Esophagus (tissue), 2 donors: Measurements from ENCODE around the gene SLIT3. TPM values are rescaled to one million over a fixed set of nuclear protein-coding genes. Genes with fewer than 3 reads are reported as not detected.

Experiments used
- H3K27ac ChIP-seq, 2 donors: one replicate each; pipeline ENCODE4 v1.5.1; 2013; ENCODE audit warnings: low read depth in 2 of 2, mild to moderate bottlenecking in 2 of 2, inconsistent platforms in 1 of 2, low read length in 1 of 2, moderate library complexity in 1 of 2
- H3K27me3 ChIP-seq, 2 donors: one replicate each; pipeline ENCODE4 v1.6.1; 2013; ENCODE audit warnings: low read length in 2 of 2, control low read depth in 1 of 2, mild to moderate bottlenecking in 1 of 2; ENCODE audit not compliant: insufficient read depth in 2 of 2, control insufficient read depth in 1 of 2
- H3K36me3 ChIP-seq, 2 donors: one replicate each; pipeline ENCODE4 v1.6.1; 2013; ENCODE audit warnings: low read length in 1 of 2; ENCODE audit not compliant: control insufficient read depth in 2 of 2, insufficient read depth in 2 of 2
- H3K4me1 ChIP-seq, 2 donors: one replicate each; pipeline ENCODE4 v1.6.1; 2013; ENCODE audit warnings: low read length in 1 of 2; ENCODE audit not compliant: control insufficient read depth in 2 of 2, insufficient read depth in 2 of 2
- H3K4me3 ChIP-seq, 2 donors: one replicate each; pipeline ENCODE4 v1.5.1; 2013; ENCODE audit warnings: low read length in 2 of 2, mild to moderate bottlenecking in 2 of 2, low read depth in 1 of 2, moderate library complexity in 1 of 2
- H3K9me3 ChIP-seq, 2 donors: one replicate each; pipeline ENCODE4 v1.6.1; 2013; ENCODE audit warnings: mild to moderate bottlenecking in 2 of 2, low read depth in 1 of 2, low read length in 1 of 2, moderate library complexity in 1 of 2; ENCODE audit not compliant: control insufficient read depth in 2 of 2, insufficient read depth in 1 of 2
- WGBS, 2 donors: extraction: QIAGEN DNeasy Blood & Tissue Kit; methylation state at CpG; one replicate each; pipeline ENCODE4 v1.1.7; 2013; 5-methylcytosine and 5-hydroxymethylcytosine counted together
- polyA plus RNA-seq, 2 donors: library from polyadenylated mRNA; stranded (reverse); fragments of 200-250 nt; gene quantifications; one replicate each; pipeline ENCODE4 v1.2.3, GENCODE V29; 2013
- donor health status: healthy with polysubstance abuse.
- donor health status: Bipolar disorder and iron deficiency.

SLIT3 gene
- polyA plus RNA-seq, 2 donors, result 0.53 to 2.0 TPM

DNA sequence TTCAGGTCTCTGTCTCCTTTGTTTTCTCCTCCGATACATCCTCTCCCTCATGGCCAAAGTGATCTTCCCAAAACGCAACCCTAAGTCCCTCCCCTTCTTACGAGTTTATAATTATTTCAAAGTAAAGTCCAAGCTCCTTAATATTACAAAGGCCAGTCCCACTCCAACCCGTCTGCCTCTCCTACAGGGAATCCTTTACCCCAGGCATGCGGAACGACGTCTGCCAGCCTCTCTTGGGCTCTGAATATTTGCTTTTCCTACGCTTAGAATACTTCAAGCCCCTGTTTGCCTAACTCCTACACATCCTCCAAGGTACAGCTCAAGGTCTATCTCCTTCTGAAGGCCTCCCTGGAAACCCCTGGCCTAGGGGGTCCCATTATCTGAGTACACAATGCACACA lies 246.4 kb downstream of the SLIT3 start:
- H3K27me3 ChIP-seq, result no peaks in the 10 kb centered on the region
- no peak overlapping the region for H3K4me3 ChIP-seq
- H3K4me1 ChIP-seq, result peaks cover 0 to 3% of the 10 kb centered on the region in 2 donors
- no peak overlapping the region for H3K27ac ChIP-seq
- no peaks in the 10 kb centered on the region for H3K9me3 ChIP-seq
- H3K36me3 ChIP-seq, result no peaks in the 10 kb centered on the region
- 90 to 93% methylated on average over 8 of the region's 8 CpGs for WGBS, 2 donors

DNA sequence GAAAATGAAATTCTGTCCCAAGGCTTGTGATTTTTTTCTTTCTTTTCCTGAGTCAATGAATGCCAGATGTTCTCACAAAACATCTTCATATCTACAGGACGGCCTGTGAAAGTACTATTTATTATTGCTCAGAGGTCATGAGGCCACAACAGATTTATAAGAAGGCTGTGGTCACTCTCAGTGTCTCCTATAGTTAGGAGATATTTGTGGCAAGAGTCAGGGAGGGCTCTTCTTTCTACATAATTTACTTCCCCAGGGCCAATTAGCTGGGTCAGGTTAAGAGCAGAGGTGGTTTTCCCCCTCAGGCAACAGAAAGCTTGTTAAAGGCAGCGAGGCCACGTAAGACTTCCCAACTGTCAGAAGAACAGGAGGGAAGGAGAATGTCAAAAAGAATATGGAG lies 248.7 kb downstream of the SLIT3 start:
- no peak overlapping the region for H3K27ac ChIP-seq
- 76 to 79% methylated on average over 3 of the region's 3 CpGs for WGBS, 2 donors

DNA sequence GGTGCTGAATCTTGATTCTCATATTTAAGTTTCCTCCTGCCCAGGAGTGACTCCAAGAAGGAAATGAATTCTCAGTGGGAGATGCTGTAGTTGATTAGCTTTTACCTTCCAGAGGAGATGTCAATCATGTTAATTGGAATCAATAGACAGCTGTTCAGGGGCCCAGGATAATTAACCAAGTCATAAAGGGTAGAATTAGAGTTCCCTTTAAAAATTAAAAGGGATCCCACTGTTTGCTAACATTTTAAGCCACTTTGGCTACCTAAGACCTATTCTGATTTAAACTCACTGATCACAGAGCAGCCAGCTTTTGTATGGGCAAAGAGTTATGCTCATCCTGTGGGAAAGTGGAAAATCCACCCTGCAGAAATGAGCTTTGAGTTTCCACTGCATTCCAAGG lies 249.6 kb downstream of the SLIT3 start:
- H3K27ac ChIP-seq, result no peak overlapping the region
- H3K4me1 ChIP-seq, result peaks cover 0 to 3% of the 10 kb centered on the region in 2 donors
- no peaks in the 10 kb centered on the region for H3K27me3 ChIP-seq
- H3K9me3 ChIP-seq, result no peaks in the 10 kb centered on the region
- H3K36me3 ChIP-seq, result no peaks in the 10 kb centered on the region
- H3K4me3 ChIP-seq, result no peak overlapping the region

More for the DNA sequence above, 248.7 kb downstream of the SLIT3 start:
- Histone ChIP-seq H3K9me3 (no peaks in the 10 kb centered on the region), H3K36me3 (no peaks in the 10 kb centered on the region), H3K4me1 (peaks cover 0 to 3% of the 10 kb centered on the region in 2 donors), H3K4me3 (no peak overlapping the region), H3K27me3 (no peaks in the 10 kb centered on the region)

DNA sequence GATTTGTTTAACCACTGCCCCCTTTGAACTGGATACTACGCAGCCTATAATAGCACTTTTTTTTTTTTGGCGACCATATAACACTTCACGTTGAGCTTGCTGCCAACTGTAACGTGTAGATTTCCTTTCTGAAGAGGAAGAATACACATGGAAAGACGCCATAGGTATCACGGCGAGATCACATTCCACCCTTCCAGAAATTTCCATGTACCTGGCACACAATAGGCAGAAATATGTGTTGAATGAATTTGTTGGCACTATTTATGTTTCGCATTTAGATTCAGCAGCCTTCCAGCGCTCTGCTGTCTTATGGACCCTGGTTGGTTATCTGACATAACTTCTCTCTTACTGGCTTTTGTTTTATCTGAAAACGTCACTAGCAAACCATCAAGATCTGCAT lies 250.3 kb downstream of the SLIT3 start:
- no peak overlapping the region for H3K27ac ChIP-seq
- H3K36me3 ChIP-seq, result no peaks in the 10 kb centered on the region
- WGBS, 2 donors, result 43 to 60% methylated on average over 10 of the region's 10 CpGs

DNA sequence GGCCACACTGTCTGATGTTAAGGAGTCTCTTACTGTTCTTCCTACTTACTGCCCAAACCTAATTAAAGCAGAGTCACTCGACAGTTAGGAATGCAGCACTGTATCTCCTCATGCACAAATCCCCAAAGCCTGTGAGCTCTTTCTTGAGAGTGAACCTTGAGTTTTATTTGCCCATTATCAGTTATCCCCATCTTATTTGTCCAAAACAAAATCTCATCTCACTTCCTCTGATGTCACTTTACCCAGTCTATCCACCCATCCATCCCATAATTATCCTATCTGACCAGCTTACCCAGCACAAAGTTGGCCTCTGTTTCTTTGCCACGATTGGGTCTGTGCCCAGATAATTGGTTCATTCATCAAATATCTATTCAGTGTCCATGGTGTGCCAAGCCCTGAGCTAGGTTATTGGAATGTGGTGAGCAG lies 250.8 kb downstream of the SLIT3 start:
- Histone ChIP-seq H3K4me1 (peaks cover 0 to 3% of the 10 kb centered on the region in 2 donors), H3K27me3 (no peaks in the 10 kb centered on the region), H3K4me3 (no peak overlapping the region), H3K9me3 (no peaks in the 10 kb centered on the region), H3K36me3 (no peaks in the 10 kb centered on the region), H3K27ac (no peak overlapping the region)
- WGBS, 2 donors, result 29 to 43% methylated on average over 2 of the region's 2 CpGs

More for the DNA sequence above, 250.3 kb downstream of the SLIT3 start:
- Histone ChIP-seq H3K4me3 (no peak overlapping the region), H3K4me1 (peaks cover 0 to 3% of the 10 kb centered on the region in 2 donors), H3K27me3 (no peaks in the 10 kb centered on the region), H3K9me3 (no peaks in the 10 kb centered on the region)

DNA sequence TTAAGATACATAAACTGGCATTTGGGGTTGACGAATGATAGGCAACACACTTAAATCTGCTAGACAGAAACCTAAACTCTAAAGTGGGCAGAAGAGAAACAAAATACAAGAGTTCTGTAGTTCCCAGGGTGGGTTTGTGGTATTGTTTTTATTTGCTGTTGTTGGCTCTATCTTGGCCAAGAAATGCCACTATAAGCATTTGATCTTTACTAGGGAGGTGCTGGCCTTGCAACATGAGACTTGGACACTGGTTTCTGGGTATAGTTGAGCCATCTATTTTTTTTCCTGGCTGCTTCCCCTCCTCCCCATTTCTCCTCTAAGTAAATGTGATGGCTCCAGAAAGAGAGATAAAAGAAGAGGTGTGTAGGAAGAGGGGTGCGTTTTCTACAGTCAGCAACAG lies 251.2 kb downstream of the SLIT3 start:
- peaks cover 0 to 3% of the 10 kb centered on the region in 2 donors for H3K4me1 ChIP-seq
- no peaks in the 10 kb centered on the region for H3K27me3 ChIP-seq
- no peak overlapping the region for H3K27ac ChIP-seq
- H3K9me3 ChIP-seq, result no peaks in the 10 kb centered on the region
- H3K36me3 ChIP-seq, result no peaks in the 10 kb centered on the region
- WGBS, 2 donors, result 77 to 88% methylated on average over 2 of the region's 2 CpGs
- no peak overlapping the region for H3K4me3 ChIP-seq

DNA sequence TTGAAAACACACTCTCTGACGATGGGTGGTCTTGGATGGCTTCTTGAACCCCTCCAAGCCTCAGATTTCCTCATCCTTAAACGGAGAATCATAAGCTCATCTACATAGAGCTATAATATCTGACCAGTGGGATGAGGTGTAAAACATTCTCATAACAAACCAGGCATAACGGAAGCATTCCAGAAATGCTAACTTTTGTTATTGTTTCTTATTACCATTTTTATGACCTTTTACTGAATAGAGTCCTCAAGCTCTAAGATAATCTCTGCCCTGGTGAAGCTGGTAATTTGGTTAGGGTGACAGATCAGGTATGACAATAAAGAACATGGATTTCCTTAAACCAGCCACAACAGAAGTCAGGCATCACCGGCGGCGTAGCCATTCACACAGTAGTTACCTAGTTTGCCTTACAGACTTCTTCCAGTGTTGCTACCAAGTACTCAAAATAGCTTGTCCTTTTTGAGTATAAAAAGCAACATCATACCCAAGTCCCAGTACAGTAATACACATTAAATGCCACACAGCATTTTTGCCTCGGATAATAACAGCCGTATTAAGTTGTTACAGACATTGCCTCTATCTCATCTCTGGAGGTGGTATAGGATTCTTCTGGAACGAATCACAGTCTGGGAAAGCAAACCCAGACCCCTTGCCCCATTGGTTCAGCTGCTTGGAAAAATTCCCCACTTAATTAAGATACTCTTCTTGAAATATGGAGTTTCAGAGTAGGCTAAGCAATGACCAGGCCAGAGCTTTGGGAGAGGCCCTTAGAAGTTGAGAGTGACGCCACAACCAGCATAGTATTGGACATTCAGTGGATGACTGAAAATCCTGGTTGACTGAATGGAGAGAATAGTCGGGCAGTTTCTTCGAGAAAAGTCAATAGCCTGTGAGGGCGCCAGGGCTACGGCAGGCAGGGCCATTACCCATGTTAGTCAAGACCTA lies 252.5 kb downstream of the SLIT3 start:
- Histone ChIP-seq H3K27ac (no peak overlapping the region), H3K36me3 (no peaks in the 10 kb centered on the region), H3K4me3 (no peak overlapping the region), H3K27me3 (no peaks in the 10 kb centered on the region), H3K4me1 (peaks cover 0 to 3% of the 10 kb centered on the region in 2 donors), H3K9me3 (no peaks in the 10 kb centered on the region)
- 86 to 92% methylated on average over 14 of the region's 14 CpGs for WGBS, 2 donors

DNA sequence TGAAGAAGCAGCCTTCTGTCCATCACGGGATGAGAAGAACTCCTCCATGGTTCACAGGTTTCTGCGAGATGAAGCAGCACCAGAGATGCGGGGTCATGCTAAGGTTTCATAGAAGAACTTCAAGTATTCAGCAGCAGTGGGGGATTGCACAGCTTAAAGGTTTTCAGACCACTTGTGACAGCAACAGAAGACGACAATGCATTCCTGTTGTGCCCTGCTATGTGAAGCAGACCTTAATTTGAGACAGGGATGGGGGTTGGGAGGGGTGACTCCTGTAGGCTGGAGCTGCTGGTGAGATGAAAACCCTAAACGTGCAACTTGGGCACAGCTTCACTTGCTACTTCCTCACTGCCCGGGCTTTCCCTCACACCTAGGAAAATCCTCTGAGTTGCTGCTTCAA lies 256.0 kb downstream of the SLIT3 start:
- Histone ChIP-seq H3K9me3 (no peaks in the 10 kb centered on the region), H3K27me3 (no peaks in the 10 kb centered on the region), H3K4me1 (no peaks in the 10 kb centered on the region), H3K27ac (no peak overlapping the region), H3K4me3 (no peak overlapping the region), H3K36me3 (no peaks in the 10 kb centered on the region)
- WGBS, 2 donors, result 75 to 78% methylated on average over 6 of the region's 6 CpGs

DNA sequence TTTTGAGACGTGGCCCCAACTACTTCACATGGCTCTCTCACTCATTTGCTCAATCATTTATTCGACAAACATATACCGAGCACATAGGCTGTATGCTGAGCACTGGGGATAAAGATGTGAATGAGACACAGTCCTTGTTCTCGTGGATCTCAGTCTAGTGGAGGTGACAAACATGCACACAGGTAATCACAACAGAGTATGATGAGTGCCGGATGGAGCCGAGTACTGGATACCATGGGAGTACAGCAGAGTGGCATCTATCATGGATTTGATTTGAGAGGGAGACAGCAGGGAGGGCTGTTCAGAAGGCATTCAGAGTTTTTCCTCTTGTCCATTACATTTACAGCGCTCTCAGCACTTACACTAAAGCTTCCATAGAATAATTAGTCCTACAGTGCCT lies 259.8 kb downstream of the SLIT3 start:
- Histone ChIP-seq H3K27me3 (peaks cover 0 to 5% of the 10 kb centered on the region in 2 donors), H3K9me3 (no peaks in the 10 kb centered on the region), H3K36me3 (no peaks in the 10 kb centered on the region), H3K4me3 (no peak overlapping the region), H3K27ac (no peak overlapping the region), H3K4me1 (peaks cover 0 to 3% of the 10 kb centered on the region in 2 donors)
- 89 to 92% methylated on average over 7 of the region's 7 CpGs for WGBS, 2 donors

DNA sequence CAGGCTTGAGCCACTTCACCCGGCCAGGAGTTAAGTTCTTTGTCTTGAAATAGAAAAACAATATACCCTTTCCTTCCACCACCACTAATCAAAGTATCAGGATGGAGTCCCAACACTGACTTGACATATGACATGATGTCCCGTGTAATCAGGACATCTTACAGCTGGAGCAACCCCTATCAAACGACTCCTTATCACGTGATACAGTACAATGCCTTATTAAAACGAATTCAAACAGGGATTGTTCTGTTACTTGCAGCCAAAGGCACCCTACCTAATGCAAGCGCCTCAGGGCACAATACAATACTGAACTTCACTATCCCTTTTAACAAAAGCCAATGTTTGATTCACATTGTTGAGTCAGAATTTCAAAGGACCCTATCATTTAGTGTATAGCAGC lies 261.3 kb downstream of the SLIT3 start:
- H3K27ac ChIP-seq, result no peak overlapping the region
- peaks cover 0 to 3% of the 10 kb centered on the region in 2 donors for H3K4me1 ChIP-seq
- peaks cover 0 to 5% of the 10 kb centered on the region in 2 donors for H3K27me3 ChIP-seq
- H3K9me3 ChIP-seq, result no peaks in the 10 kb centered on the region
- H3K36me3 ChIP-seq, result no peaks in the 10 kb centered on the region
- H3K4me3 ChIP-seq, result no peak overlapping the region
- 69% methylated on average over 6 of the region's 6 CpGs for WGBS, 2 donors
